ENCODE data around the gene TXLNG.
"Not testable (repeated sequence)": the region's sequence is repeated elsewhere in the genome, so short reads cannot be mapped to it uniquely, and the experiment has no call there.

TXLNG gene

GRCh38 chrX:16786139-16786790, at the start of gene TXLNG:
Gene TXLNG (plus strand): TSS chrX:16786466. CDS start chrX:16786488, 22 bp downstream.
- peak; percentile 94 for DNase-seq

- no peak for DNase-seq
These were observed 49.2 kb upstream of the TXLNG start for GRCh38 chrX:16737024-16737423.

GRCh38 chrX:16739574-16739973, 46.7 kb upstream of the TXLNG start:
- DNase-seq = no peak

- DNase-seq = no peak
These were observed 42.5 kb upstream of the TXLNG start for GRCh38 chrX:16743604-16744325.

GRCh38 chrX:16745102-16745501, 41.2 kb upstream of the TXLNG start:
- no peak for DNase-seq

- no peak for DNase-seq
These were observed 40.6 kb upstream of the TXLNG start for GRCh38 chrX:16745659-16746058.

- no peak for DNase-seq
These were observed 37.8 kb upstream of the TXLNG start for GRCh38 chrX:16748425-16748824.

- no peak for DNase-seq
These were observed 36.1 kb upstream of the TXLNG start for GRCh38 chrX:16750136-16750535.

GRCh38 chrX:16754019-16754418, 32.2 kb upstream of the TXLNG start:
- no peak for DNase-seq

GRCh38 chrX:16756724-16757123, 29.5 kb upstream of the TXLNG start:
- DNase-seq = no peak

- not testable (repeated sequence) for DNase-seq
These were observed 24.8 kb upstream of the TXLNG start for GRCh38 chrX:16761500-16761899.

GRCh38 chrX:16762579-16762978, 23.7 kb upstream of the TXLNG start:
- no peak for DNase-seq

GRCh38 chrX:16765594-16765993, 20.7 kb upstream of the TXLNG start:
- no peak for DNase-seq

- DNase-seq = no peak
These were observed 15.2 kb upstream of the TXLNG start for GRCh38 chrX:16770970-16771482.

GRCh38 chrX:16771483-16772398, 14.5 kb upstream of the TXLNG start:
- no peak for DNase-seq

- no peak for DNase-seq
These were observed 13.8 kb upstream of the TXLNG start for GRCh38 chrX:16772460-16772859.

- no peak for DNase-seq
These were observed 11.5 kb upstream of the TXLNG start for GRCh38 chrX:16774746-16775145.

- no peak for DNase-seq
These were observed 7.7 kb upstream of the TXLNG start for GRCh38 chrX:16778545-16778944.

- no peak for DNase-seq
These were observed 7.3 kb upstream of the TXLNG start for GRCh38 chrX:16778993-16779392.

- DNase-seq = not testable (repeated sequence)
These were observed 6.5 kb upstream of the TXLNG start for GRCh38 chrX:16779815-16780214.

GRCh38 chrX:16783452-16783851, 2.8 kb upstream of the TXLNG start:
- no peak for DNase-seq

GRCh38 chrX:16784440-16784839, 1.8 kb upstream of the TXLNG start:
- DNase-seq = not testable (repeated sequence)
